HG03064 (cell line): ENCODE results near the gene BCDIN3D.

Source experiments
- ATAC-seq: cut with Tn5 transposase; IDR thresholded peaks from one replicate; pipeline ENCODE4 v1.9.1; 2021; ENCODE audit warnings: low read depth; ENCODE audit not compliant: unreplicated experiment

Gene BCDIN3D

DNA sequence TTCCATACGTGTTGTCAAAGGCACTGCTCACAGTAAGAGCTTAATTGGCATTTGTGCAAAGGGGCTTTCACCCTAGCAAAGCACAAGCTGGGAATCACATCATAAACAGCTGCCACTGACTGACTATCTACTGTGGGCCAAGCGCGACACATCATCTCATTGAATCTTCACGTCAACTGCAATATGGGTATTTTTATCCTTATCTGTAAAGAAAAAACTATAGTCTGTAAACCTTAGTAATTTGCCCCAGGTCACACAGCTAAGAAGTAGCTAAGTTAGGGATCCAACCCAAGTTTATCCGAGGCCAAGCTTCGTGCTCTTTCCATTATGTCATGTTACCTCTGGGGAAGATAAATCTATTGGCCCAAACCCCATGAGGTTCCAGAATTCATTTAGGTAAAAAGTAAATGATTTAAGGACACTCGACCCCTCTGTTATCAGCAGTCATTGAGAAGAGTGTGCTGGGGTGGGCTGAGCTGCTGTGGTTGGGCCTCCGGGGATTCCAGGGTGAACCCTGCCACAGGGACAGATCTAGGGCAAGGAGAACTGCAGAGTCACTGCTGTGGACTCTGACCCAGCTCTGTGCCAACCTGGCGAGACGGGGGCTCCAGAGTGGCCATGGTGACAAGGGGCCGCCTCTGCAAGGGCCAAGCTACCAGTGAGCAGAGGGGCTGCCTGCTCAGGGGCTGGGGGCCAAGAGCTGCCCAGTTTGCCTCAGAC lies 42.3 kb downstream of the BCDIN3D start:
- no peak for ATAC-seq

DNA sequence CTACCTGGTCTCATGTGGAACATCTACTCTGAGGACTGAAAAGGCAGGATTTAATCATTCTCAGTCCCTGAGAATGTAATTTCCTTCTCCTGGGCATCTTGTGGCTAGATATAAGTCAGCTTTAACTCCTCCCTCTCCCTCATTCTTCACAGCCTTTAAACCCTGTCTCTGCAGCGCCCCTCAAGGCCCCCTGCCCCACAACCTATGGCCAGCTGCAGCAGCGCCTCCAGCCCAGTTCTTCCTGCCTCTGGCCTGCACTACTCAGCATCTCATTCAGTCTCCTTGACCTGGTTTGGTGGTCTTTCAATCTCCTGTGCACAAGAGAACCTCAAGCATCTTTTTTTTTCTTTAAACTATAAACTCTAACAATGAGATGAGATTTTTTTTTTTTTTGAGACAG lies 44.0 kb downstream of the BCDIN3D start:
- ATAC-seq, result no peak

DNA sequence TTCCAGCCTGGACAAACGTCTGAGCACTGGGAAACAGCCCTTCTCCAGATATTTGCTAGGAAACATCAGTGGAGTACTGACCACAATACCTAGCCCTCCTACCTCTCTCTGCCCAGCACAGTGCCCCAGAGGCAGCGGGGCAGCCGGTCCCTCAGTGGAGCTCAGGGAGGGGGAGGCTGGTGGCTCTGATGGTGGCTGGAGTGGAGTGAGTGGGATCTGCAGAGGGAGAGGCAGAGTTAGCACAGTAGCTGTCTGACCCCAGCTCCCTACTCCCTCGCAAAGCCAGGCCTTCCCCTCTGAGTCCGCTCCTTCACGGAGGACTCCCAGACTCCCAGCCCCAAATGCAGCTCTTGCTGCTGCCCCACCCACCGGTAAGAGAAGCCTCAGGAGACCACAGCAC lies 44.7 kb downstream of the BCDIN3D start:
- no peak for ATAC-seq

DNA sequence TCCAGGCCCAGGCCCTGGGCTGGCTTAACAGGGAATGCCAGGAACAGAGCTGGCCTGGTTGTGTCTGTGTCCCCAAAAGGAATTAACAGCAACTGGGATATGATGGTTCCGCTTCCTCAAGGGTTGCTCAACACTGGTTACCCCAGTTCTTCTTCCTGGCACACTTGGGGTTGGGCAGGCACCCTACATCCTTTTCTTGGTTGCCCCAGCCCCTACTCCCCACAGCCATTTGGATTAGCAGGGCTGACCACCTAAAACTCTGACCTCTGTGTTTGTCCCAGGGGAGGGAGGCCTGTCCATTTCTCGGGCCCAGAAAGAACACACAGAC lies 45.5 kb downstream of the BCDIN3D start:
- no peak for ATAC-seq

DNA sequence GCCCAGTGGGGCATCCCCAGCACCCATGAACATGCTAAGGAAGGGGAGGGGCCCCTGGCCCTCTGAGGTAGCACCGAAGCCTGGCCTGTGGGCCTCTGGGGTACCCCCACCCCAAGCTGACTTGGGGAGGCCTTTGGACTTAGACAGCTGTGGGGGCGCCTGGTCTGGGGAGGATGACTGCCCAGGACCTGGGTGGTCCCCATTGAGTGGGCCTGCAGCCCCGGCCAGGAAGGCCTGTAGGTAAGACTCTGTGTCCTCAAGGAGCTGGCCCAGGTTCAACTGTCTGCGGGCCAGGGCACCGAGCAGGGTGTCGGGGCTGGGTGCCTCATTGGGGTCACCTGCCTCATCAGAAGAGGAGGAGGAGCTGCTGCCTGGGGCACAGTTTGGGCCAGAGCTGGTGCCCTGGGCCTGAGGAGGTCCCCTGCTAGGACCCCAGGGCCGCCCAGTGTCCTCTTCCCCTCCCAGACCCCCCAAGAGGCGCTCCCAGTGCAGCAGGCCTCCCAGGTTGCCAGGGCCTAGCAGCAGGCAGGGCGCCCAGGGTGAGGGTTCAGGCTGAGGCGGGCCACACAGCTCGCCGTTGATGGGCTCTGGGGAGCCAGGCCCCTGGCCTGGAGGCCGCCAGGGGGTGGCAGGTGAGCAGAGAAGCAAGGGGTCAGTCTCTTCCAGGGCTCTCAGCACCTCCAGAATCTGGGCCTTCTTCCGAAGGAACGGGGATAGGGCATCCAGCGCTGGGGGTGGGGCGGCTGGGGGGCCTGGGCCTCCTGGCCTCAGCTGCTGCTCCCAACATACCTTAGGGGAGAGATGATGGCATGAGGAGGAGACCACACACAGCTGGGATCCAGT lies 46.1 kb downstream of the BCDIN3D start:
- ATAC-seq, result no peak

DNA sequence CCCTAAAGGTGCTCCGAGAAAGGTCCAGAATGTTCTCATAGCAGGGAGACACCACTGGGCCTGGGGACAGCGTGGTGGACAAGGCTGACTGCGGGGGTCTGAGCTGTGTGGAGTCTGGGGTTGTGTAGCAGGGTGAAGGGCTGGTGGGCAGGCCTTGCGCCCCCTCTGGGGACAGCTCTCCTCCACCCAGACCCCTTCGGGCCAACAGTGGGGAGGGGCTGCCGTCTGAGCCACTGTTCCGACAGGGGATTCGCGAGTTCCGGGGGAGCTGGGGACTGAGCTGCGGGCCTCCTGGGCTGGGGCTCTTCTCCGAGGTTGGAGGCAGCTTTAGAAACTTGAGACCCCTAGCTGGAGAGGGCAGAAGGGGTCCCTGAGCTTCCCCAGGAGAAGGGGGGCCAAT lies 46.8 kb downstream of the BCDIN3D start:
- ATAC-seq, result no peak

DNA sequence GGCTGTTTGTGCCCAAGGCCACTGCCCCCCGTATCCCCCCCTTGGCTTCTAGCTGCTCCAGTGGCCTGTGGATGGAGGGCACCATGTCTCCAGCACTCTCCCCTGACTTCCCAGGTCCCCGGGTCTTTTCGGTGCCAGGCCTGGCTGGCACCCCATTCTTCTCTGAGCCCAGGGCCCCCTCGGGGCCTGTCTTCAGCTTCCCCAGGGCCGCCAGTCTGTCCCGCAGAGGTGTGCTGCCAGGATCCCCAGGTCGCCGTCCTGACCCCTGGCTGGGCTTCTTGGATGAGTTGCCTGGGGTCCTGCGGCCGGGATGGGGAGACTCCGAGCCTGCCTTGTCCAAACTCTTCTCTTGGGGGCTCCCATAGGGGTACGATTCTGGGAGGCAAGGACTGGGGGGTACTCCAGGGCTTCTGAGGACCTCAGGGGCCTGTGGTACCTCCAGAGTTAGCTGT lies 47.2 kb downstream of the BCDIN3D start:
- no peak for ATAC-seq

DNA sequence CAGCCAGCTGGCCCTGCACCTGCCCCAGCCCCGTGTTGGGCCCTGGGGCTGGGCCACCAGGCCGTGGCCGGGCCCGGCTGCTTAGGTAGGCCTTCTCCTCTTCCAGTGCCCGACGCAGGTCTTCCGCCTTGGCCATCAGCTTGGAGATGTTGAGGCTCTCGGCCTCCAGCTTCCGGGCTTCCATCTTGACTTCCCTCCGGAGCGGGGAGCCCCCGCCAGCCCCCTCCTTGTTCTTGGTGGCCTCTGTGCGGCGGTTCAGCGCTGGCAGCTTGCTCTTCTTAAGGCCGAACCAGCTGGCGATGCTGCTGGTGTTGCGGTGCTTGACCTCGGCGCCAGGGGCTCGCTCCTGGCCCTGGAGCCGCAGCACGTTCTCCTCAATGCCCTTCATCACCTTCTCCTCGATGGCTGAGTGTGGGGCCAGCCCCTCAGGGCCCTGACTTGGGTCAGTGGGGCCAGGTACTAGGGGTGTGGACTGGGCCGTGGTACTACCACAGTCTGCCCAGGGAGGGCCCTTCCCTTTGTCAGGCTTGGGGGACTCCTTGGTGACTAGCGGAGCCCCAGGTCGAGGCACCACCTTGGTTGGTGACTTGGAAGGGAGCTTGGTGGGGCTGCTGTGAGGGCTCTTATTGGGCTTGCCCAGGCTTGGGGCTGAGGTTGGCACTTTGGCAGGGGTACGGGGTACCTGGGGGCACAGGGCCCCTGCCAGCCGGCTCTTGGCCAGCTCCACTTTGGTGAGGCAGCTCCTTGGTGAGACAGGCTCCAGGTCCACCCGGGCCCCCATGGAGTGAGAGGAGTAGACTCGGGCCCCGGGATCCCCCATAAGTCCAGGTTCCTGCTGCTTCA lies 47.9 kb downstream of the BCDIN3D start:
- no peak for ATAC-seq

DNA sequence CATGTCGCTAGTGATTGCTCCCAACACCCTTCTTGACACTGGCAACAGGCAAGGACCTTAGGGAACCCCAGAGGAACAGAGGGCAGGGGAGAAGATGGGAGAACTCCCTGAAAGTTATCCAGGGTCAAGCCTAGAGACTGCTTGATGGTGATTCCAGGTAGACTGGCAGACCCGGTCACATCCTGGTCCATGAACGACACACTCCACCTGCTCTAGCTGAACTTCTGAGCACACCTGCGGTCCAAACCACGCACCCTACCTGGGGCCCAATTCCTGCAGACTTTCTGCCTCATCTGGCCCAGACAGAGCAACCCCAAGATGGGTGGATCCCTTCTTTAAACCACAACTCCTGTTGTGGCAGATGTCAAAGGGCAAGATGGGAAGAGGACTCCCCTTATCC lies 48.9 kb downstream of the BCDIN3D start:
- ATAC-seq, result no peak

DNA sequence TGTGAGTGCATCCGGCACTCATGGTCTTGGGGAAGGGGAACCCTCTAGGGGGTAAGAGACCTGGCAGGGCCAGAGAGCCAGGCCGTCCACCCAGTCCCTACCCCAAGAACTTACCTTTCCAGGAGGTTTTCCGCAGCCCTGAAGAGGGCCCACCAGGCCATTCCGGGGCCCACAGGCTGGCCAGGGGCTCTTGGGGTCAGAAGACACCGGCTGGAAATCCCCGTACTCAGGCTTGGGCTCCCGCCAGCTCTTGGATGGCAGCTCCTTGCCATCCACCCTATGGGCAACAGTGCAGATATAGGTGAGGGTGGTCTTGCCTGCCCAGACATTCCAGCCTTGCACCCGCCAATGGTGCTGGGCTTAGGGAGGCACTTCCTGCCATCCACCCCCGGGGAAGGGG lies 49.3 kb downstream of the BCDIN3D start:
- ATAC-seq, result no peak

DNA sequence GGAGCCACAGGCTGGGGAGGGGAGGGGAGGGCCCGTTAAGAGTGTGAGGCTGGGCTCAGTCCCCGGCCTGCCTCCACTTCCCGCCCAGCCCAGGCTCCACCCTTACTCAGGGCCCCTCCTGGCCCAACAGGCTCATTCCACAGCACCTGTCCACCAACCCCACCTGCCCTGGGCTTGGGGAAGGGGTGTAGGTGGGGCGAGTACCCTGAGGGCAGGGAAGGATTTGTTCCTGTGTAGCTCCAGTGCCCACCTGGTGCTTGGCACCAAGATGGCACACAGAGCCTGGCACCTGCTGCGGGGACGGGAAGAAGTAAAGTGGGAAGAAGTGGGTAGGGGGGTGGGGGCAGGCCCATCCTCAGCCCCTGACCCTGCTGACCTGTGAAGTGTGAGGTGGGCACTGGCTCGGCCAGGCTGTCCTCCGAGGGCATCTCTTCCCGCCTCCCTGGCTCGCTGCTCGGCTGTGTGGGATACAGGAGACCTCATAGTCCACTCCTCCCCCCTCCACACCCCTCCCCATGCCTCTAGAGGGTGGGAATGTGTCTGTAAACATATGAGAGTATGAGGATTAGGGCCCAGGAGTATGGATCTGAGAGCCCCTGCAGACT lies 49.8 kb downstream of the BCDIN3D start:
- ATAC-seq, result no peak

DNA sequence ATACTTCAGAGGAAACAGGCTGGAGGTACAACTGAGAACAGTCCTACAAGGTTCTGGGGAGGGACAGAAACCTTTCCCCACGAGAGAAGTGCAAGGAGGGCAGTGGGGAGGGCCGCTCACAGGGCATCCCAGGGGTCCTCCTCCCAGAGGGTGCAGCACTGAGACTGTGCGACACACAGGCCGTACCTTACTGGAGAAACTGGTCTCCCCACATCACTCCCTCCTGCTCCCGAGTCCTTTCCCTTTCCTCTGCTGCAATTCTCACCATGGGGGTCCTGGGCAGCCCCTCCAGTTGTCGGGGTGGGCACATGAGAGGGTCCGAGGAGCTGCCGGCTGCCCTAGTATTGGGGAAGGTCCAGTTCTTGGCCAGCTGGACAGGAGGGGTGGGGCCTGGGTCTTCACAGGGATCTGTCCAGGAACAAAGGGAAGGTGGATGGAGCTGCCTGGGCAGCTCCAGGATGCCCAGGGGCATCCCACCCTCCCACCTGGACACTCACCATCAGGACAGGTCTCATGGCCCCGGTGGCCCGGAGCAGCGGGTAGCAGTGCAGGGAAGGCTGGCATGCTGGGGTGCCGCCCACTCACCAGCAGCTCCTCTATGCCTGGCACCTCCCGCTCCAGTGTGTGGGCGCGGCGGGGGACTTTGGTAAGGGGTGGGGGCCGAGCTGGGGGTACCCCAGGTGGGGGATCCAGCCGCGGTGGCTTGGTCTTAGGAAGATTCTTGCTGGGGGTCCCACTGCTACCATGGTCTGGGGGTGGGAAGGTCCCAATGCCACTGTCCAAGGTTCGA lies 50.5 kb downstream of the BCDIN3D start:
- ATAC-seq, result no peak

DNA sequence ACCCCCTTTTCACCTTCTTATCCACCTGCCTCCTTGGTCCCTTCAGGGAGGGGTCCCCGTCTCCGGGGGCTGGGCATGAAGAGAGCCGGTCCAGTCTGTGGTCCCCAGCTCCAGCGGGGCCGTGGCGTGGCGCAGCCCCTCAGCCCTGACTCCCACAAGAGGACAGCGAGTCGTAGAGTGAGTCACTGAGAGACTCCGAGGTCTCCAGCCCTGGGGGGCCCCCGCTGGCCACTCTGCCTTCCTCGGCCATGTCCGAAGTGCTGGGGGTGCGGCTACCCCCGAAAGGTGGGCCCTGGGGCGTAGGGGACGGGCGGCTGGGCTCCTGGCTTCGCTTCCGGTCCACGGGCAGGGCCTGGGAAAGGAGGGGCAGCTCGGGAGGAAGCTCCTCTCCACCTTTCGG lies 51.2 kb downstream of the BCDIN3D start:
- no peak for ATAC-seq

DNA sequence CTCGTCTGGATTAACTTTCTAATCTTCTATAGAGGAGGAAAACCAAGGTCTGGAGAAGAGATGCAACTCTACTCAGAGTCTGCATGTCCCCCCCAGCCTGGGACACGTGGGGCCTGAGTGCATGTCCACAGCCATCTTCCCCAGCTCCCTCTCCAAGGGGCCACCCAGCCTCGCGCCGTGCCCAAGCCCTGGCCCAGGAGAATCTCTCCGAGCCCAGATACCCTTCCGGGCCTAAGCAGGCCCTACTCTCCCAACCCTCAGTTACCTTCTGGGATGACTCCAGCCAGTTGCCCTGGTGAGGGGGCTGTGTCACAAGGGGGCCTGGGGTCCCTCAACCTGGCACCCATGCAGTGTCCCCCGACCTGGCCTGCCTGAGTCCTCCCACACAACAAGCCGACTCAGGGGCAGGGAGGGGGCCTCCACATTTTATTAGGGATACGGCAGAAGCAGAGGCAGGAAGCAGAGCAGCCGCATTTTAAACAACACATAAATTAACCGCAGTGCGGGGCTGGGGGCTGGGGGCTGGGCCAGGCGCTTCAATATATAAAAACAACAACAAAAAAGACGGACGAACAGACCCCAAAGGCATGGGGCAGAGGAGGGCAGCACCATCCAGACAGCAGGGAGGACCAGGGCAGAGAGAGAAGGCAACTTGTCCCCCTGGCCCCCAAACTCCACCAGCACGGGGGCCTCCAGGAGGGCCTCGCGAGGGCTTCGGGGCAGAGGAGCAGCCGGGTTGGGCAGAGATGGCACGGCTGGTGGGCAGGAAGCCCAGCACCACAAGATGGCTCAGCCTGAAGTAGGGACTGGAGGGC lies 52.0 kb downstream of the BCDIN3D start:
- ATAC-seq, result no peak

DNA sequence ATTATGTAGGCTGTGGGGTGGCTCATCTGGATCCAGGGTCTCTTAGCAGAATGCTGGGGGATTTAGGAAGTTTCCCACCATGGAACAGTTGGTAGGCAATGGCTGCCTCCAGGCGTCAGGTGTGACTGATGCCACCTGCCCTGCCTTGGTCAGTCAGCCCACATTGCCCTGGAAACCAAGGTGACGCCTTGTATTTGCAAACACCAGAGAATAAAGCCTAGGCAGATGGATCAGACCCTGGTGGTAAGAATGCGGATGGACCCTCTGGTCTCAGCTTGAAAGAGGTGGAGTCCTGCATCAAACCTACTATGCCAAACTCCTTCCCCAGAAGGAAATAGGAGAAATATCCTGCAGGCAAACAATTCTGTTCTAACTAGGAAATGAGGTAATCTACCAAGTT lies 52.9 kb downstream of the BCDIN3D start:
- no peak for ATAC-seq

DNA sequence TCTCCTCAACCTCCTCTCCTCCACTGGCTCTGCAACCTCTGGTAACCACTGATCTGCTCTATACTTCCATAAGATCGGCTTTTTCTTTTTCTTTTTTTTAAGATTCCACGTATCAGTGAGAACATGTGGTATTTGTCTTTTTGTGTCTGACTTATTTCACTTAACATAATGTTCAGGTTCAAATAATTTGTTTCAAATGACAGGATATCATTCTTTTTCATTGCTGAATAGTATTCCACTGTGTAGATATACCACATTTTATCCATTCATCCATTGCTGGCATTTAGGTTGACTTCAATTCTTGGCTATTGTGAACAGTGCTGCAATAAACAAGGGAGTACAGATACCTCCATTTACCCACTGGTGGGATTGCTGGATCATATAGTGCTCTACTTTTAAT lies 55.2 kb downstream of the BCDIN3D start:
- no peak for ATAC-seq
